ENCODE data around the gene BAAT.
"Not testable (repeated sequence)": the region's sequence is repeated elsewhere in the genome, so short reads cannot be mapped to it uniquely, and the experiment has no call there.

Gene BAAT
- 0 to 0.70 reads per million in 2 donors for total RNA-seq

DNA sequence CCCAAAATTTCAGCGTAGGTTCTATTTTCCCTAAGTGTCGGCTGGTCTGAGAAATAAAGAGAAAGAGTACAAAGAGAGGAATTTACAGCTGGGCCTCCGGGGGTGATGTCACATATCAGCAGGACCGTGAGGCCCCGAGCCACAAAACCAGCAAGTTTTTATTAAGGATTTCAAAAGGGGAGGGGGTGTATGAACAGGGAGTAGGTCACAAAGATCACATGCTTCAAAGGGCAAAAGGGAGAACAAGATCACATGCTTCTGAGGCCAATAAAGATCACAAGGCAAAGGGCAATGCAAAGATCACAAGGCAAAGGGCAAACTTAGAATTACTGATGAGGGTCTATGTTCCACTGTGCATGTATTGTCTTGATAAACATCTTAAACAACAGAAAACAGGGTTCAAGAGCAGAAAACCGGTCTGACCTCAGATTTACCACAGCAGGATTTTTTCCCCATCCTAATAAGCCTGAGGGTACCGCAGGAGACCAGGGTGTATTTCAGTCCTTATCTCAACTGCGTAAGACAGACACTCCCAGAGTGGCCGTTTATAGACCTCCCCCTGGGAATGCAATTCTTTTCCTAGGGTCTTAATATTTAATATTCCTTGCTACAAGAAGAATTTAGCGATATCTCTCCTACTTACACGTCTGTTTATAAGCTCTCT is at the start of gene BAAT:
BAAT (minus strand) TSS at position 134 of the 664 bp plus-strand sequence. CDS start 13,602 bp downstream, outside the sequence.
- DNase-seq, result not testable (repeated sequence)

DNA sequence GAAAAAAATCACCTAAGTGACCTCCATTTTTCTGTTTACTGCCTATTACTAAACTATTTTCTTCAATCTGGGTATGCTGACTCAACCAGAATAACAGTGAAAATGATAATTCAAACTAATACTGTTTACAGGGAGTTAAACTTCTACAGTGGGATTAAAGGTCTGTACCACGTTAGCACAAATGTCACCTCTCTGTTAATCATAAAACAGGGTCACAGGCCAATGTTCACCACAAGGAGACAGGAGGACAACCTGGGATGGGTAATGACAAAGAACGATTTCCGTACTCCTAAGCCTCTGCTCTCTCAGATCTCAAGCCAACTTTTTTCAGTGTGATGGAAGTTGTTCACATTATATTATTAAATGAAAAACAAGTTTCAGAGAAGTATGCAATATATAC is 48.4 kb upstream of the BAAT start:
- no peak for DNase-seq

DNA sequence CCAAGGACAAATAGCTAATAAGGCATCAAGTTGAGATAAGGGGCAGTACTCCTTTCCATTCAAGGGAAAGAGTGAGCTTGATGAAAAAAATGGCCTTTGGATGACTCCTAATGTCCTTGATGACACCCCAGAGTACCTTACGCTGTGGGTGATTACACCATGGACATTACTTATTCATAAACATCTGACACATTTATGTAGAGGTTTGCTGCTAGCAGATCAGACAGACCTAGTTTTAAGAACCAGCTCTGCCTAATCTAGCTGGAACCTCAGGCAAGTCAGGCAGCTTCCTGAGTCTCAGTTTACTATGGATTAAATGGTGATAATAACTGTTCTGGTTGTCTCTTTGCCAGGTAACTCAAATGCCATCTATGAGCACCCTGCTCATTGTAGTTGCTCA is 47.9 kb upstream of the BAAT start:
- DNase-seq, result no peak

DNA sequence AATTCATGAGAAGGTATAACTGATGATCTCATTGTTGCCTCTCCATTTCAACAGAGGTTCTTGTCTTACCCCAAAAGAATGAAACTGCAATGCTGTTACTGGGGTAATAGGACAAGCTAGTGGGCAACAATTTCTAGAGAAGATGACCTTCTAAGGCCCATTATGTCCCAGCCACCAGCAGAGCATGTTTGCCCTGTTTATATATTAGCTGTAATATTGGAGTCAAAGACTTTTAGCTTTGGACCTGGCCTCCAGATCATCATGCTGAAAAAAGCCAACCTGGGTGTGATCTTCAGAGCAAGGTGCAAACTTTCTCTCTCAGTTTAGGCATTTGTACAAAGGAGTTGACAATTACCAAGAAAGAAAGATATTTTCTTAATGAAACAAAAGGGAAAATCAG is 47.4 kb upstream of the BAAT start:
- DNase-seq, result no peak

DNA sequence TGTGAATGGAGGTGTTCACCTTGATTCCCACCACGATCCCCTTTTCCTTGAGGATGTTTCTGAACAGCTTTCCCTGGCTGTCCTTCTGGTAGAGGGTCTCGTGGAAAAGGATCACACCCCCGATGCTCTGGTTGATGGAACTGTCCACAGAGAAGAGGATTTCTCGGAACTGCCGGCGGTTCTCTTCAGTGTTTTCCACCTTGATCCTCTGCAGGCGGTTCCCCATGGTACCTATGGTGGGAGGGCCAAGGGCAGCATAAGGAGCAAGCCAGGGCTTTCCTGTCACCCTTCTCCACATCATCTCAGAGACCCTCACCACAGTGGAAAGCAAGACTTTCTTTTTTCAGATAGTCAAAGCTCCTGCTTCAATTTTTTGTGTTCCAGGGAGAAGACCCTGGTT is 44.9 kb upstream of the BAAT start:
- no peak for DNase-seq

DNA sequence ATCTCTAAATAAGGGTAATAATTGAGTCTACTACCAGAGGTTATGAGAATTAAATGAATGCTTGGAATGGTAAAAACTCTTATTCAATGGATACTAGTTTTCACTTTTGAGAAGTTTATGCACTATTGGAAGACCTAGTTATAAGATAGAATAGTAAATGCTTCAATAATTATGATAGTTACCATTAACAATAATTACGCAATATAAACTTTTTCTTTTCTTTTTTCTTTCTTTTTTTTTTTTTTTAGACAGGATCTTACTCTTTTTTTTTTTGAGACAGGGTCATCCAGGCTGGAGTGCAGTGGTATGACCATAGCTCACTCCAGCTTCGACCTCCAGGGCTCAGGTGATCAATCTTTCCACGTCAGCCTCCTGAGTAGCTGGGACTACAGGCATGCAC is 44.1 kb upstream of the BAAT start:
- DNase-seq, result no peak

DNA sequence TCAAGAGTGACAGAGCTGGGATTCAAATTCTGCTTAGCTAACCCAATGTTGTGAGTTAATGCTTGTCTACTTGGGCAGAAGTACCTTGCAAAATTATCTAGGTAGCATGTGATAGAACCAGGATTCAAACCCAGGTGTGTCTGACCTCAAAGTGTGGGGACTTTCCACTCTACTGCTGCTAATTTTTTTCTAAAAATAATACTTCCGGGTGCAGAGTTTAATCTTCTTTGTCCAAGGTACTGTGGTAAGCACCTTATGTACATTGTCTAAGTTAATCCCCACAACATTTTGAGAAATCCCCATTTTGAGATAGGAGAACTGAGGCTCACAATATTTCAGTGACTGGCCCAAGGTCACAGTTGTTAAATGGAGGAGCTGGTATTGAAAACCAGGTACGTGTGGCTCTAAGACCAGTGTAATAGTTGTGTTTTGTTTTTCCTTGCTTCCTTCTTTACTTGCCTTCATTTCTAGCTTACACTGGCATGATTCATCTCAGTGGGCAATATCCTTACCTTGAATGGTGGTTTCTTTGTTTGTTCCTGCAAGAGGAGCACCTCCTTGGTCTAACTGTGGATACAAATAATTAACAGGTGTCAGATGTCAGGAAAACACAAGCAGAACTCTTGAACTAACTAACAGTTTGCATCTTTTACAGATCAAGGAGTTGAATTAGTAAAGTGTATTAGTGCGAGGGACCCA is 43.3 kb upstream of the BAAT start:
- DNase-seq, result no peak

DNA sequence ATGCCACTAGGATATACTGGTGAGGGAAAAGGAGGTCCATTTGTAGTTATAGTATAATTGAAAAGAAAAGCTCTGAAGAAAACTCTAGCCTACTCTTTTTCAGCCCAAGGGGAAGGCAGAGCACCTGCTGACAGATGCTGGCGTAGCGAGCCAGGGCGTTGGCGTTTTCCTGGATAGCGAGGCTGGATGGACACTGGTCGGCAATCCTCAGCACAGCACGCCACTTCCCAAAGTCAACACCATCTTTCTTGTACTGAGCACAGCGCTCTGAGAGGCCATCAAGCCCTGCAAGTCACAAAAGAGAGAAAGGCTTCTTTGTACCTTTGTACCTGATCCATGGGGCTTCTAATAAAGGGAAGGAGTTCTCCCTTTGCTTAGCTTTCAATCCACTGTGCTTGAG is 42.6 kb upstream of the BAAT start:
- no peak for DNase-seq

DNA sequence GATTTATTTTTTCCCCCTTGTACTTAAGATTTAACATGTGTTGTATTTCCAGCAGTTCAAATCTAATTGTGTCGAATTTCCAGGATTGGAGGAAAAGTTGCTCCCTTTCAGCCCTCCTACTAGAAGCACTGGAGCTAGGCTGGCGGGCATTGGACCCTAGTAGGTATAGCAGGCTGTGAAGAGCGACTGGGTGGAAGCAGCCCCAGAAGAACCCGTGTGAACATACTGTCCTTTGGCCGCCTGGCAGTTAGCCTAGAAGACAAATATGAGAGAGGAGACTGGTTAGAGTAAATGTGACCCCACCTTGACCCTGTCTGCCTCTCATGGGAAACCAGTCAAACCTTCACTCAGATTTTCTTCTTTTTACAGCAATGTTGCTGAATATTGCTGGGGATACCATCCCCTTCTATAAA is 36.9 kb upstream of the BAAT start:
- DNase-seq, result no peak

DNA sequence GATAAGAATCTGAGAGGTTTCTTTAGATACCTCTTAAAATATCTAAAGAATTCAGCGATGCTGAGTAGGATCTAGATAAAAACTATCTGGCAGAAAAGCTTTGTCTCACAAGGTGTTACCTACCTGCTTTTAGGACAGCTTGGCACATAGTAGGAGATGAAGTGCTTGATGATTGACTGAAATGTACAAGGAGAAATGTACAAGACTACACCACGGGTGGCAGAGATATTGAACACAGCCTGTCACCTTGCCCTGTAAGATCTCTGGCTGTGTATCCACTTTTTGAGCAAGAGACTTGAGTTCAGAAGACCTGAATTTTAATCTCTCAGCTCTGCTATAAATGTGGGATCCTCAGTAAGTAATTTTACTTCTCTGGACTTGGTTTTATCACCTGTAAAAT is 35.1 kb upstream of the BAAT start:
- no peak for DNase-seq

DNA sequence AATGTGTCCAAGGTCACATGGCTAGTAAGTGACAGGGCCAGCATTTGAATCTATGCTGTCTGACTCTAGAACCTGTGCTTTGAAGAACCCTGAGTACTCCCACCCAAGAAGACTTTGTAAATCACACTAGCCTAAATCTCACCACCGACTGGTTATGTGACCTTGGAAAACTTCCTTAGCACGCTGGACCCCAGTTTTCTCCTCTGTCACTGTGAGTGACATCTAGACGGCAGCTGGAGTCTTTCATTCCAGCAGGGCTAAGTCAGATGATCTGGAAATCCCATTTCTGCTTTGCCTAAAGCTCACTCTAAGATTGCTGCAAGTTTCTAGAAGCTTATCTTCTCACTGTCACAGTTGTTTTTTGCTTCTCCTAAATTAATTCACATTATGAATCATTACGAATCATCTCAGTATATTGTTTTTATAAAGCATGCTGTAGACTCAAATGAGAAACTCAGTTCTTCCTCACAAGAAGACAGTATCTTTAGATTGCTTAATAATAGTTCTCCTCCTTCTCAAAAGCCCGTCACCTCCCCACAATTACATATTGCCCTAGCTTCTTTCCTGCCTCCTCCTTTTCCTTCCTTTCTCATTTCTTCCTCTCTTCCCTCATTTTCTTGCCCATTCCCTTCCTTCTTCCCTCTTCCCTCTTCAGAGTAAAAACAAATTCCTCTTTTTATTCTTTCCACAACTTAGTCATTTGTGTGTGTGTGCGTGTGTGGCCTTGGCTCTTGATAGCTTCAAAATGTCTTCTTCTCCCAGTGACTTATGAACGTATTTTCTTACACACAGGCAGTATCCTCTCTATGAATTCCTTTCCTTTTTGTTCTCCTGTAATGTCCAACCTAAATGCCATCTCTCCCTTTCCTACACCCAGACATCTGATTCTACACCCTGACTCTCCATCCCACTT is 34.0 kb upstream of the BAAT start:
- no peak for DNase-seq

DNA sequence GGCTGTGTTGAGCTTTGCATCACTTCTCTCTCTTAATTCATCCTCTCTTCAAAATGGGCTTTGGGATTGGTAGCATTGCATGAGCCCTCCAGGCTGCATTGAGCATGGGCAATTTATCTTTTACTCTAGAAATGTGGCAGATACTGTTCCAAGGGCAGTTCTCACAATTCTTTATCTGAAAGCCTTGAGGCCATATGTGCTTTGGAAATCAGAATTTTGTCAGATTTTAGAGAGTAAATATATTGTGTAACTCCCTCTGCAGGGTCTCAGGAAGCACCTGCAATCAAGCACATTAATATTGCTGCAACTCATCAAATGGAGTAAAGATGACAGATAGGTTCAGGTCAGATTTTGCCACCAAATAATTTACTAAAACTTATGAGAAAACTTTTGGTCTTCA is 33.2 kb upstream of the BAAT start:
- DNase-seq, result no peak

DNA sequence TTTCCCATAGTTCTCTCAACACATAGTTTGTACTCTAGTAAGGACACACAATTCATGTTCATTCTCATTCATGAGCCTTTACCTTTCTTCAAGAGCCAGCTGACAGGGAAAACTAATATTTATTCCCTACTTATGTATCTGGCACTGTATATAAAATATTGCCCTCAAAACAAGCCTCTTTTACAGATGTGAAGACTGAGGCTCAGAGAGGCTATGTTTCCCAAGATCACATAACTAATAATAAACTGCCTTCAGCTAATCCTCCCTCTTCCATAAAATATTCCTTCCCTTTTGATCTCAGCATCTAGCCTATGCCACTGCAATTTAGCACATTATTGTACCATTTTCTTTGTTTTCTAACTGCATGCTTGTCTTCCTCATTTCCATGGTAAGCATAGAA is 32.6 kb upstream of the BAAT start:
- DNase-seq, result no peak

DNA sequence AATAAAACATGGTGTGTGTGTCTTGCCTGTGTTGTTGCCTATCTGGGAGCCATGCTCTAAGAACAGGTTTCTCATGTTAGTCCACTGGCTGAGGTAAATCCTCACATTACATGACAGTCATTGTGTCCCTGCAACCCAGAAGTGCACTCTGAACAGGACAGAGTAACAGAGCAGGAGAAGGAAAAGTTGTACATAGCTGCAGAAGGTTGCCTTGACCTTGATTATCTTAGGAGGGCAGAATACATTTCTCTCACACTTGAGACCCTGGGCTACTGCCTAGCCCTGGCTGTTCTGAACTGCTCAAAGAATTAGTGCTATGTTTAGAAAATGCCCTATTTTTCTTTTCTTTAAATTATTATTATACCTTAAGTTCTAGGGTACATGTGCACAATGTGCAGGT is 30.8 kb upstream of the BAAT start:
- DNase-seq, result no peak

DNA sequence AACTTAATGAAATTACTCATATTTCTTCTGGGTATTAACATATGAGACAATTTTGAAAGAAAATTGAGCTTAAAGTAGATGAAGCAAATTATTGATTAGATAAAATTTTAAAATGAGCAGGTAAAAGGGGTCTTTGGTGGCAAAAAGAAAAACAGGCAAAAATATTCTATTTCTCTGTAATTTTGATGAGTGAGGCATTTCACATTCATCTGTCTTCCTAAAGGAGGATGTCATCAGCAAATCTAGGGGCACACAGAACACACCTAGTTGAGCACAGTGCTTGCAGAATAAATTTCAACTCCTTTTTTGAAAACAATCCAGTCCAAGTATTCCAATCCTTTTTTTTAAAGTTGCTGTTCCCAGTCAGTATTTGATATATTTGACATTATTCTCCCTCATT is 30.0 kb upstream of the BAAT start:
- no peak for DNase-seq

DNA sequence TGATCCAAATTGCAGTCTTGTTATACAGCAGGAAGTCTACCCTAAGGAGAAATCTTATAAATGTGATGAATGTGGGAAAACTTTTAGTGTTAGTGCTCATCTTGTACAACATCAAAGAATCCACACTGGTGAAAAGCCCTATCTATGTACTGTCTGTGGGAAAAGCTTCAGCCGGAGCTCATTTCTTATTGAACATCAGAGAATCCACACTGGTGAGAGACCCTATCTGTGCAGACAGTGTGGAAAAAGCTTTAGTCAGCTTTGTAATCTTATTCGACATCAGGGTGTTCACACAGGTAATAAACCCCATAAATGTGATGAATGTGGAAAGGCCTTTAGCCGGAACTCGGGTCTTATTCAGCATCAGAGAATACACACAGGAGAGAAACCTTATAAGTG is 24.3 kb upstream of the BAAT start:
- DNase-seq, result no peak

DNA sequence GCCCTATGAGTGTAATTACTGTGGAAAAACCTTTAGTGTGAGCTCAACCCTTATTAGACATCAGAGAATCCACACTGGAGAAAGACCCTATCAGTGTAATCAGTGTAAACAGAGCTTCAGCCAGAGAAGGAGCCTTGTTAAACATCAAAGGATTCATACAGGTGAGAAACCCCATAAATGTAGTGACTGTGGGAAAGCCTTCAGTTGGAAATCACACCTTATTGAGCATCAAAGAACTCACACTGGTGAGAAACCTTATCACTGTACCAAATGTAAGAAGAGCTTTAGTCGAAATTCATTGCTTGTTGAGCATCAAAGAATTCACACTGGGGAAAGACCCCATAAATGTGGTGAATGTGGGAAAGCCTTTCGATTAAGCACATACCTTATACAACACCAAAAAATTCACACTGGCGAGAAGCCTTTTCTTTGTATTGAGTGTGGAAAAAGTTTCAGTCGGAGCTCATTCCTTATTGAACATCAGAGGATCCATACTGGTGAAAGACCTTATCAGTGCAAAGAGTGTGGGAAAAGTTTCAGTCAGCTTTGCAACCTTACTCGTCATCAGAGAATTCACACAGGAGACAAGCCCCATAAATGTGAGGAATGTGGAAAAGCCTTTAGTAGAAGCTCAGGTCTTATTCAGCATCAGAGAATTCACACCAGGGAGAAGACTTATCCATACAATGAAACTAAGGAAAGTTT is 23.7 kb upstream of the BAAT start:
- DNase-seq, result no peak

DNA sequence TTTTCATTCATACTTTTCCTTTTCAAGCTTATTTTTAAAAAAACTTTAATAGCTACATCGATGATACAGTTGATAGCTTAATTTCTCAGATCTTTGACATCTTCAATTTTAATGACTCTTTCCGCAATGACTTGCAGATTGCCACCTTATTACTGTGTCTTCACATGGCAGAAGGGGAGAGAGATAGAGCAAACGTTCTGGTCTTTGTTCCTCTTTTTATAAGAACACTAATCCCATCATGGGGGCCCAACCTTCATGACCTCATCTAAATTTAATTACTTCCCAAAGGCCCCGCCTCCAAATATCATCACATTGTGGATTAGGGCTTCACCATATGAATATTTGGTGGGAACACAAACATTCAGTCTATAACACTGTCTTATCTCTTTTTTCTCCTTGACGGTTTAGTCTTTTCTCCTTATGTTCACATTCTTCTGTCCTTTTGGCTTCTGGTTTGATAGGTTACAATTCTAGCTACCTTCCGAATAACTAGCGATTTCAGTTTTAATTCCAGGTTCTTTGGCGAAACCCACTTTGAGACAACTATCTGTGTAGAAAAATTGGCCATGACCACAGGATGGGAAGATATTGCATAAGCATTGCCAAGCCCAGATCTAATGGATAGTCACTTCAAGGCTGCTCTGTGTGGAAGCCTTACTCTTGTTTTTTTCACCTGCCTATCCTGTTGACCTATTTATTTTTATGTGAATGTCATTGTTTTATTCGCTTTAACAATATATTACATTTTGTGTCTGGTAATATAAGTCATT is 18.9 kb upstream of the BAAT start:
- no peak for DNase-seq

DNA sequence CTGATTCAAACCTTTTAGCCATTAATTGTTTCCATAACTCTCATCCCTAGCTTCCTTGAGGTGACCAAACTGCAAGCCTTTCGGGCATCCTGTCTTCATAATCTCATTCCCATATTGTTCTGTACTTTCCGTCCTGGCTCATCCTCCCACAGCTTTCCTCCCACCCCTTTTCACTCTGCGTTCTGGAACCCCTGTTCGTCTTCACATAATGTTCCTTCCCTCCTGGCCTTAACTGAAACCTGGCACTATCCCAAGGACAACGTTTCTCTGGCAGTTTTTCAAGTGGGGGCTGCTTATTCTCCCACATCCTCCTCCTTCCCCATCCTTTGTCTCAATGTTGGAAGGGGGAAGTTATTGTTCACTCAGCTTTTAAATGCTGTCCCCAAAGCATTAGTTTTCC is 15.3 kb upstream of the BAAT start:
- DNase-seq, result no peak

DNA sequence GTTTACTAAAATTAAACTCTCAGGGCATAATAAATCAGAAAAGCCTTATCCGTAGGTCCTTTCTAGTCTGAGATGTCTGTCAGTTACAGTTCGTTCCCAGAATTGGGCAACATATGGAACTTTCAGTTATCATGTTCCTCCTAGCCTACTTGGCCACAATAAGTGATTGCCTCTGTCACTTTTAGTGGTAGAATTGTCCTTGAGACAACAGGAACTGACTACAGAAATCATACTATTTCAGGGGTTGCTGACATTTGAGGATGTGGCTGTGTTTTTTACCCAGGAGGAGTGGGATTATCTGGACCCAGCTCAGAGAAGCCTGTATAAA is 14.8 kb upstream of the BAAT start:
- DNase-seq, result no peak

DNA sequence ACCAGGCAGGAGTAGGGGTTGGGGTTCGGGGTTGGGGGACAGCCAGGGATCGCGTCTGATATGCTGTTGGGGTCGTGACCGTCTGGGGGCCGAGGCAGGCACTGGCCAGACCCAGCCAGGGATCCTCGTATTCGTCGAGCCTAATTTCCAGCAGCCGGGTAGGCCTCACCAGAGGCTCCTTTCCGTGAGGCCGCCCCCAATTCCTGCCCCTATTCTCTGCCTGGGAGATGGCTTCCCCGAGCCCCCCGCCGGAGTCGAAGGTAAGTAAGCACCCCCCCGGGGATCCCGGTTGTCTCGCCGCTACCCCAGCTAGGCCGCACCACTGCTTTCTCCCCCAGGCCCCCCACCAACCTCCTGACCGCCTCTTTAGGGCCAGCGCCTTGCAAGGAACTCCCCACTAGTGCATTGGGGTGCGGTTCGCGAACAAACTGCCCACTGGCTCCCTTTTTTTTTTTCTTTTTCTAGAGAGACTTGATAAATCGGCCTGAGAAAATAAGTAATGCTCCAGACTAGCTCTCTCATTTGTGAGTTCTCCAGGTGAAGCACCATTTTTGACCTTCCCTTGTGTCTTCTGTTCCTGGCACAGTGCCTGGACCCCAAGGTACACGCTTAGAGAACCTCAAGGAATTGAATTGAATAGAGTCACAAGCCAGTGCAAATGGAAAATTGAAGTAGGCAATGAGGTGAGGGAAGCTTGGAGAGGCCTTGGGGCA is 14.3 kb upstream of the BAAT start:
- DNase-seq, result no peak
